ENCODE results near the gene PLK3.
"Not testable (repeated sequence)": the region's sequence is repeated elsewhere in the genome, so short reads cannot be mapped to it uniquely, and the experiment has no call there.

The PLK3 gene

DNA sequence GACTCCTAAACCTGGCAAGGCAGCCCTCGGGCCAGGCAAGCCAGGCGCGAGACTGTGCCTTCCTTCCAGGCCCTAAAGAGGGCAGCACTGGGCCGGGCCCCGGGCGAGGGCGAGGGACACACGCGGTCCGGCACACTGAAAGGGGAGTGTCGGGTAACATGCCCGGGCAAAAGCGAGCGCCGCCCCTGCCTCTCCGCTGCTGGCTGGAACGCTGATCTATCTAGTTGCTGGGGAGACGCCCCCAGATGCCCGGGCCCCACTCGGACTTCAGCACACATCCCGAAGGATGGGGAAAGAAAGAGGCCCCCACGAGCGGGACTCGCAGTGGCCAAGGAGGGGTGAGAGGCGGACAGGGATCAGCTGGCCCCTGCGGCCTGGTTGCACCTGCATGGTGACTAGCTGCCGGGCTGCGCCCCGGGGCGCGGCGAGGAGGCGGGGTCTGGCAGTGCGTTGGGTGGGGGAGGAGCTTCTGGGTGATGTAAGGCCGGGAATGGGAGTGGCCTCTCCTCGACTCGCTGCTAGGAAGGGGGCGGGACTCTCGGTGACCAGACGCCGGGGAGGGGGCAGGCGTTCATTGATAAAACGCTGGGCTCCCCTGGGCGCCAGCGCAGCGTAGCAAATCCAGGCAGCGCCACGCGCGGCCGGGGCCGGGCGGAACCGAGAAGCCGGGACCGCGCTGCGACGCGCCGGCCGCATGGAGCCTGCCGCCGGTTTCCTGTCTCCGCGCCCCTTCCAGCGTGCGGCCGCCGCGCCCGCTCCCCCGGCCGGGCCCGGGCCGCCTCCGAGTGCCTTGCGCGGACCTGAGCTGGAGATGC, at the start of gene PLK3:
Gene PLK3 (plus strand): TSS at position 608 of the 815 bp plus-strand sequence. CDS start 87 bp downstream, at position 695.
- DNase-seq (ENCODE audit: low read depth in 2 of 2): peak; percentile 93 to 94

DNA sequence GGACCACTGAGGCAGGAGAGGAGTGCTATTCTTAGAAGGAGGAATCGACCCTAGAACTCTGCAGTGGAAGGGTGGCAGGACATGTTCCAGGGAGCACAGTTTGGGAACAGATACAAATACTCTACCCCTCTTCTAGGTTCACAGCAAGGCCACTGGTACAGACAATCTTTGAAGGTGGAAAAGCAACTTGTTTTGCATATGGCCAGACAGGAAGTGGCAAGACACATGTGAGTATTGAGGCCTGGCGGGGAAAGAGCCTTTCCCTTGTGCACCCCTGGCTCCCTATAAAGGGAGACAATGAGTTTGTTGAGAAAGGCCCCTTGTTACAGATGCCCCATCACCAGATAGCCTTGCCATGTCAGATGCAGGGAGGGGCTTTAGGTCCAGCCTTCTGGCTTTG, 42.8 kb upstream of the PLK3 start:
- no peak for DNase-seq (ENCODE audit: low read depth in 2 of 2)

DNA sequence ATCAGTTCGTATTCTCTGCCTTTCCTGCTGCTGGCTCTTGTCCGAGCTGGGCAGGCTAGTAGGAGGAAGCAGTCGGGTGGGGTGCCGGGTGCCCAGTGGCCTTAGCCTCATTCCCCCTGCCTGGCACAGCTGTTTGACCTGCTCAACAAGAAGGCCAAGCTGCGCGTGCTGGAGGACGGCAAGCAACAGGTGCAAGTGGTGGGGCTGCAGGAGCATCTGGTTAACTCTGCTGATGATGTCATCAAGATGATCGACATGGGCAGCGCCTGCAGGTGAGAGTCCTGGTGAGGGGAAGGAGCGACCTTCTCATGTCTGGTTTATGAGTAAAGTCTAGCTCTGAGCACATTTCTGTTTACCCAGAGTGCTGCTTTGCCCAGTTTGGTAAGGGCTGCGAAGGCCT, 41.1 kb upstream of the PLK3 start:
- DNase-seq (ENCODE audit: low read depth in 2 of 2): no peak

DNA sequence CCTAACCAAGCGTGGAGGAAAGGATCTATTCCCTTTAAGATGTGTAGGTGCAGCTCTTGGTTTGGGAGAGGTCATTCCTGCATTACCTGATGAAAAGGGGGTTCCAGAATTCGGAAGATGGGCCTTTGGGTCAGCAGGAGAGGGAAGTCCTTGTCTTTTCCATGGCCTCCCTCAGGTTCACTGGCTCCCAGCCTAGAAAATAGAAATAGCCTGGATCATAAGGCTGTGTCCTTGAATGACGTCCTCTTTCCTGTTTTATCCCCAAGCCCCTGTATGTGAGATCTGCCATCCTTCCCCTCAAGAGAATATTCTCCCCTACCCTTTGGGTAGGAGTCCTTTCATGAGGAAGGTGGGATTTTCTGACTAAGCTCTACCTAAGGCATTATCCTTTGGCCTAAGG, 39.3 kb upstream of the PLK3 start:
- DNase-seq (ENCODE audit: low read depth in 2 of 2): no peak

DNA sequence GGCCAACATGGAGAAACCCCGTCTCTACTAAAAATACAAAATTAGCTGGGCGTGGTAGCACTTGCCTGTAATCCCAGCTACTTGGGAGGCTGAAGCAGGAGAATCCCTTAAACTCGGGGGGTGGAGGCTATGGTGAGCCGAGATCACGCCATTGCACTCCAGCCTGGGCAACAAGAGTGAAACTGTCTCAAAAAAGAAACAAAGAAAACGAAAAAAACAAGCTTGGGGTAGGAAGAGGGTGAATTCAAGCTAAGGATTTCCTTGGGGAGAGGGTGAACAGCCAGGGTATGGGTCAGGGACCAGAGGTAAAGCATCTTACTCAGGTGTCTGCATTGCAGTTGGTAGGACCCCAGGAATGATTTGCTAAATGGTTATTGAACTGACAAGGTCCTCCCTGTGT, 33.8 kb upstream of the PLK3 start:
- DNase-seq (ENCODE audit: low read depth in 2 of 2): not testable (repeated sequence)

DNA sequence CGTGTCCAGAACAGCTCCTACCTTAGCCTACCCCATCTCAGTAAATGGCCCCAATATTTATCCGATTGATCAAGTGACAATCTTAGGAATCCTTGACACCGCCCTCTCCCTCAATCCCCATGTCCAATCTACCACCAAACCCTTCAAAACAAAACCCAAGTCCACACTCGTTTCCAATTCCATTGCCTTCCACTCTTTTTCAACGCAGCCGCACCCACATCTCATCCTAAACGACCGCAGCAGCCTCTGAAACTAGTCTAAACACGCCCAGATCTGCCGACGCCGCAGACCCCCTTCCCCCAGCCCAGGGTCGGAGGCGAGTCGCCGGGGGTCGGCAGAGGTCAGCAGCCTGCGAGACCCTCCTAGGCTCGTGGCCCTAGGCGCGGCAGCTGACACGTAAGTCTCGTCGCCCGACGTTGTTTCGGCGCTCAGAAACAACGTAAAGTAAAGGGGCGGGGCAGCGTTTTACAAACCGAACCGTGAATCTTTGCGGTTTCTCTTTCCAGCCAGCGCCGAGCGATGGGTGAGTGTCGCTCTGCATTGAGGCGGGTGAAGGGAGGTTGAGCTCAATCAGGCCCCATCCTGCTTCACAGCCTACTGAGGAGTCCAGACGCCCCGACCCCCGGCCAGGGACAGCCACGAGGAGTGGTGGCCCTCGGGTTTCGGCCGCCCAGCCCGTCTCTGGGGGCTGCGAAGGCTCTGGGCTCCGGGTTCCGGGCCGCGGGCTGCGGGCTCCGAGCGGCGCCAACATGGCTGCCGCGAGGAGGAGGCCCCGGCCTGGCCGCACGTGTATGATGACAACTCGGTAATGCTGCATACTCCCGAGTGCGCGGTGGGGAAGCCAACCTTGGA, 24.9 kb upstream of the PLK3 start, which contains the start of gene RPS8:
Gene RPS8 (plus strand): TSS at position 463 of the 852 bp plus-strand sequence. CDS start 57 bp downstream, at position 520.
- DNase-seq (ENCODE audit: low read depth in 2 of 2): peak; percentile 83 to 89

DNA sequence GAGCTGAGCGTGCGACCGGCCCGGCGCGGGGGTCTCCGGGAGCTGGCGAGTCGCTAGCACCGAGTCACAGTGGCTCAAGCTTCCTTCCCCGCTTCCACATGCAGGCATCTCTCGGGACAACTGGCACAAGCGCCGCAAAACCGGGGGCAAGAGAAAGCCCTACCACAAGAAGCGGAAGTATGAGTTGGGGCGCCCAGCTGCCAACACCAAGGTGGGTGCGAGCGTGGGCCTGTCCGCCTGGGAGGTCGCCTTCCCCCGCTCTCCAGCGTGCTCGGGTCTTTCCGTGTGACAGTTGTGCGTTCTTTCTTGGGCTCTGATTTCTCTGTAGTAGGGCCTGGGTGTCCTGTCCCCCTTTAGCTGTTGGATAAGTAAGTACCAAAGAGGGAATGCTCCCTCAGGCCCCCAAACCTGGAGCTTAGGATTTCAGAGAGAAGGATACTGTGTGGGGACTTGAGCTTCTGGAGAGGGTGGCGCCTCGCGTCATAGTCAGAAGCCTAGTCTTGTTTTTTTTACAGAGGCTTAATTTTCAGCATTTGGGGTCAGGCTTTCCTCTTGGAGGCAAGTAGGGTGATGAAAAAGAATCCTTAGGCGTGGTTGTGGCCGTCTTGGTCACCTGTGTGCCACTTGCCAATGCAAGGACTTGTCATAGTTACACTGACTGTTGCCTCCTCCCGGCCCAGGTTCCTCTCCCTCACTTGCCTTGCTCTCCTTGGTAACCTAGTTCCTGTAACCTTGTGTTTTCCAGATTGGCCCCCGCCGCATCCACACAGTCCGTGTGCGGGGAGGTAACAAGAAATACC, 24.0 kb upstream of the PLK3 start:
- no peak for DNase-seq (ENCODE audit: low read depth in 2 of 2)

DNA sequence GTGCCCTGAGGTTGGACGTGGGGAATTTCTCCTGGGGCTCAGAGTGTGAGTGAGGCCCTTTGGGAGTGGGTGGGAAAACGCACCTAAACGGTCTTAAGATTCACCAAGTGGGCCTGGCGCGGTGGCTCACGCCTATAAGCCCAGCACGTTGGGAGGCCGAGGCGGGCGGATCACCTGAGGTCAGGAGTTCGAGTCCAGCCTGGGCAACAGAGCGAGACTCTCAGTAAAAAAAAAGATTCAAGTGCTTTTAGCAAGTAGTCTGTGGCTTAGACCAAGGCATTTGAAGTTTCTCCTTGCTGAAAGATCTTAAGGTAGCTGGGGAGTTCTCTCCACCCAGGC, 23.5 kb upstream of the PLK3 start:
- no peak for DNase-seq (ENCODE audit: low read depth in 2 of 2)

DNA sequence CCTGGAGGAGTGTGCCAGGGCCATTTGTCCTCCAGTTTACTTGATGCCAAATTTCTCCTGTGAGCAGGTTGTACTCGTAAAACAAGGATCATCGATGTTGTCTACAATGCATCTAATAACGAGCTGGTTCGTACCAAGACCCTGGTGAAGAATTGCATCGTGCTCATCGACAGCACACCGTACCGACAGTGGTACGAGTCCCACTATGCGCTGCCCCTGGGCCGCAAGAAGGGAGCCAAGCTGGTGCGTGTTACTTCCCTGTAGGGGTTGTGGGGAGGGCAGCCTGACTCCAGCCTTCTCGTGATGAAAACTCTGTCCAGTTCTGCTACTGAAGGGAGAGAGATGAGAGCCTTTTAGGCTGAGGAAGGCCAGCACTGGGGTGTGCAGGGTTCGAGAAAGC, 22.6 kb upstream of the PLK3 start:
- DNase-seq (ENCODE audit: low read depth in 2 of 2): no peak

DNA sequence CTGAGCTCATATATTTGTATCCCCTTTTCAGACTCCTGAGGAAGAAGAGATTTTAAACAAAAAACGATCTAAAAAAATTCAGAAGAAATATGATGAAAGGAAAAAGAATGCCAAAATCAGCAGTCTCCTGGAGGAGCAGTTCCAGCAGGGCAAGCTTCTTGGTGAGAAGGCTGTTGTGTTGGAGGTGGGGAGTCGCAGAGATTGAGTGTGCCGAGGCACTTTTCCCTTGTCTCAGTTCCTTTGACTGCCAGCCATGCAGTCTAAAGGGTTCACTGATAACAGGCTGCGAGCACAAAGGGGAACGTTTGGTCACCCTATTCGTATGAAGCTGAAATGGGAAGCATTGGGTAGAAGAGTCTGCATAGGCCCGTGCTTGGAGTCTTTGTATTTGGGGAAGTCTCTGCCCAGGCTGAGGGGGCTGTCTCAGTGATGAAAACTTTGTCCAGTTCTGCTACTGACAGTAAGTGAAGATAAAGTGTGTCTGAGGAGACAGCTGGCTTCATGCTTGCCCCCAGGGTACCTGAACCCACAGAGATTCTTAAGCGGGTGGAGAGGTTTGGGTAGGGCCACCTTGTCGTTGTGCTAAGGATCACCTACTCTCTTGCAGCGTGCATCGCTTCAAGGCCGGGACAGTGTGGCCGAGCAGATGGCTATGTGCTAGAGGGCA, 22.1 kb upstream of the PLK3 start:
- no peak for DNase-seq (ENCODE audit: low read depth in 2 of 2)

DNA sequence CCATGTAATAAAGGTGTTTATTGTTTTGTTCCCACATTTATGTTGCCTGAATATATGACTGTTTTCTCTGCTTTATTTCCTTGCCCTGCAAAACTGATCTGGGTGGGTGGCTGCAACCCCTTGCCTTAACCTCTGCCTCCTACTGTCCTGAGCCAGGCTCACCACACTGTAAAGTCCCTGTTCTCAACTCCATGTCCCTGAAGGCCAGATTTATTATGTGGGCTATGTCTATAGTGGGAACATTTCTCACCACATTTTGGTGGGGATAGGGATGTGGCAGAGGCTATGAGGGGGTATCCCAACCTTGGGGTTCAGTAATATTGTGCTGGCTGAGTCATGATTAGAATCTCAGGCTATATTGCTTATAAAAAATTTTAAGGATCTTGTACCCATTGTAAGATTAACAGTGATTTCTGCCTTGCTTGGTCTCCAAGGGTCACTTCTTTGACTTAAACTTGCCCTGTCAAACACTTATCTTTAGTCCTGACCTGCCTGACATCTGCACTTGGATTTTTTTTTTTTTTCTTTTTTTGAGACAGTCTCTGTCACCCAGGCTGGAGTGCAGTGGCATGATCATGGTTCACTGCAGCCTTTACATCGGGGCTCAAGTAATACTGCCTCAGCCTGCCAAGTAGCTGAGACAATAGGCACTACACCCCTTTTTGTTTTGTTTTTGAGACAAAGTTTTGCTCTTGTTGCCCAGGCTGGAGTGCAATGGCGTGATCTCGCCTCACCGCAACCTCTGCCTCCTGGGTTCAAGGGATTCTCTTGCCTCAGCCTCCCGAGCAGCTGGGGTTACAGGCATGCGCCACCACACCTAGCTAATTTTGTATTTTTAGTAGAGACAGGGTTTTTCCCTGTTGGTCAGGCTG, 21.2 kb upstream of the PLK3 start:
- DNase-seq (ENCODE audit: low read depth in 2 of 2): no peak

DNA sequence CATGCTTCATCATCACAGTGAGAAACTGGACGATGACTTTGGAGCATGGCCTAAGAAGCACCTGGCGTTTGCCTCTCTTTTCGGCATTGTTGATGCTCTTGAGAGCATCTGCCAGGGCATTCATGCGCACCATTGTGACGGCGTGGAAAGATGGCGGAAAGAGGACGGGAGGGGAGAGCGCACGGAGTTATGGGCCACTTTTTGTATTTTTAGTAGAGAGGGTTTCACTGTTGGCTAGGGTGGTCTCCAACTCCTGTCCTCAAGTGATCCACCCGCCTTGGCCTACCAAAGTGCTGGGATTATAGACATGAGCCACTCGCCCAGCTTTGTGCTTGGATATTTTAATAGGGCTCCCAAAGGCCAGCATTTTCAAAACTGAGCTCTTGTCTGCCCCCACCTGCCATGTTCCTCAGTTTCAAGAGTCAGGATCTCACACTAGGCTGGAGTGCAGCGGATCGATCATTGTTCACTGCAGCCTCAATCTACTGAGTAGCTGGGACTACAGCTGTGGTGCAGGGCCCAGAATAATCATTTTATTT, 19.5 kb upstream of the PLK3 start:
- no peak for DNase-seq (ENCODE audit: low read depth in 2 of 2)

DNA sequence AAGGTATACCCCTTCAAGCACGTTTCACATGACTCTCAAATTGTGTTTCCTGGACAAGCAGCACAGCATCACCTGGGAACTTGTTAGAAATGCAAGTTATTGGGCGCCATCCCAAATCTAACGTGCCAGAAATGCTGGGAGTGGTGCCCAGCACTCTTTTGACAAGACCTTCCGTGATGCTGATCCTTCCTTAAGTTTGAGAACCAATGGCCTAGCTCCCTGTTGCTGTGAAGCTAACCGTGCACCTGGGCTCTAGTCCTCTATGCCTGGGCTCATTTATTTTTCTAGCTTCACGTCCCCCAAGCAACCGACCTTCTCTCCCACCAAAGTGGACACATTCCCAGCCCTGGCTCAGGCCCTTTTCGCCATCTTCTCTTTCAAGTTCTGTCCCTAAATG, 16.5 kb upstream of the PLK3 start:
- no peak for DNase-seq (ENCODE audit: low read depth in 2 of 2)

DNA sequence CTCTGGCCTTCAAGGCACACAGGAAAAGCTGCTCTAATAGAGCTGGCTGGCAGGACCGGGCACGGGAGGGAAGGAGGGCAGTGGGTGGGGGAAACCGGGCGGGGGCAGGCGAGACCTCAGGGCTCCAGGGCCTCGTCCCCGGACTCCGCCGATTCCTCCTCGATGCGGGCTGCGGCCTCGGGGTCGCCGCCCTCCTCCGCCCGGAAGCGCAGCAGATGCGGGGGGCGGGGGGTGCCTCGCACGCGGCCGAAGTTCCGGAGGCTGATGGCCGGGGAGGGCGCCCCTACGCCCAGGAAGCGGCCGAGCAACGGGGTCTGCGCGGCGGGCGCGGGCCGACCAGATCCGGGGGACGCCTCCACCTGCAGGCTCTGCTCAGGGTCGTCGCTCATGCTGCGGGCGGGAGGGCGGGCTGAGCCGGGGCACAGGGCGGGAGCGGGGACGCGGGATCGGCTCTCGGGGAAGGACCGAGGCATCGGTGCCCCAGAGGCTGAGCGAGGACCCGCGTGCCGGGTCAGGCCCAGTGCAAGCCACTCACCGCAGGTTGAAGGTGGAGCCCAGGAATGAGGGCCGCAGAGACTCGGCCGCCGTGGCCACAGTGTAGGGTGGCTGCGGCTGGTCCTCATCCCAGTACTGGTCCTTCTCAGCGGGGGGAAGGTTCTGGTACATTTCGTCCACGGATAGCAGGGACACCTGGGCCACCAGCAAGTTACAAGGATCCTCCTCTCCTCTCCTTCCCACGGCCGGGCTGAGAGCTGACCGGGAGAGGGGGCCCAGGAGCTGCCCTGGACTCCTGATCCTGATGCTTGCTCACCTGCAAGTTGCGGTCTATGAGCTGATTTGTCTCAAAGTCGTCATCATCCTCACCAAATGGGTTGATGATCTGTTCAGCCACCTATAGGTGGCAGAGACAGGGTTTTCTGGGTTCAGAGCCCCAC, 15.8 kb upstream of the PLK3 start:
- DNase-seq (ENCODE audit: low read depth in 2 of 2): no peak

DNA sequence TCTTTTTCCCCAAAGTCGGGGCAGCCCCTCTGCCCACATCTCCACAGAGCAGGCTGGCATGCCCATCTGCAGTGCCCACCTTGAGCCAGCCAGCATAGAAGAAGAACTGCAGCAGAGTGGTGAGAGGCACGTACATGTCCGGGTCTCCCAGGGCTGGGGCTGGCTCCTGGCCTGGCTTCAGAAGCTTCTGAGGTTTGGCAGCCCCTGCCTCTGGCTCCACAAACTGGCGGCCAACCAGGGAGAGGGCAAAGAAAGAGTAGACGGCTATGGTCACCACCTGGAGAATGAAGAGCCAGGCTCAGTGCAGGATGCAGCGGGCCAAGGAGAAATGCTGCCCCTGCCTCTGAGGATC, 15.2 kb upstream of the PLK3 start:
- DNase-seq (ENCODE audit: low read depth in 2 of 2): no peak

DNA sequence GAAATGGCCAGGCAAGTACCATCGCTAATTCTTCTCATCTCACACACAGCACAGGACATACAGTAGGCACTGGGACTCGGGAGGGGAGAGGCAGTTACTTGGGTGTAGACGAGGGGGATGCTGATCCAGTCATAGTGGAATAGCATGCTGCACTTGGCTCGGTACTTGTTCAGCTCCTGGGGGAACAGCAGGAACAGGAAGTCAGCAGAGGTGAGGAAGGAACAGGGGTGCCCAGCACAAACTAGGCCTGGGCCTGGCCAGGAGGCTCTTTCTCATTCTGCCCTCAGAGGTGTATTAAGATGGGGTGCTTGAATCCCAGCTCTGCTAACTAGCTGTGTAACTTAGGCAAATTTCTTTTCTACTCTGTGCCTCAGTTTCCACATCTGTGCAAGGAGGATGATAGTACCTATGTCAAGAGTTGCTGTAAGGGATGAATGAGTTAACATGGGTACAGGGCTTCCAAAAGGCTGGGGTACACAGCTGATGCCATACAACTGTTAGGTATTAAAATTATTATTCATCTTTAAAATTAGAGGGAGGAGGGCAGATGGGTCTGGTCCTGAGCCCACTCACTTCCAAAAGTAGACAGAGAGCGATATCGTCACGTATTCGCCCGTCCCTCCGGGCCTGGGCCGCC, 14.6 kb upstream of the PLK3 start:
- no peak for DNase-seq (ENCODE audit: low read depth in 2 of 2)

DNA sequence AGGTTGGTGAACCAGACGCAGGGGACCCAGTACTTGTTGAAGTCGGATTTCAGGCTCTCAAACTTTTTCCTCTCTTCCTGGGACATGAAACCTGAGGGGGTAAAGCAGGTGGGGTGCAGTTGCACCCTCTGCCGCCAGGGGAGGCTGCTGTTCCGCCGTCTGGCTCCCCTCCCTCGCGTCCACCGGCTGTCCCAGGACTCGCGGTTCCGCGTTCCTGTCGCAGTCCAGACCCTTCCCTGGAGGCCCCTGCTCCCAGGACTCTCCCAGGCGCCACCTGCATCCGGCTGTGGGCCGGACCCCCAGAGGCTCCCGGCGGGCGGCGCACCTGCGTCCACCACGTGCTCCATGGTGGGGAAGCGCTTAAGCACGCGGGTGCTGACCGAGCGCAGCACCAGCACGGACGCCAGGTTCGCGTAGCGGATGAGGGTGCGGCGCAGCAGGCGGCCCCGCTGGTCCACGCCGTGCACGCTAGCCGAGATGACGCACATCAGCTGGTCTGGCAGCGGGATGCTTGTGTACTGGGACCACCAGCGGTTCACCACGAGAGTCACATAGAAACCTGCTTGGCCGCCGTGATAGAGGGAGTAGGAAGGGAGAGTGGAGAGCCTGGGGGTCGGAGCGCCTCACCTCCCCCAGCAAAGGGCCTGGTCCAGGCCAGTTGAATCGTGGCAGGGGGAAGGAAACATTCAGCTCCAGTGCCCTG, 13.9 kb upstream of the PLK3 start:
- DNase-seq (ENCODE audit: low read depth in 2 of 2): no peak

DNA sequence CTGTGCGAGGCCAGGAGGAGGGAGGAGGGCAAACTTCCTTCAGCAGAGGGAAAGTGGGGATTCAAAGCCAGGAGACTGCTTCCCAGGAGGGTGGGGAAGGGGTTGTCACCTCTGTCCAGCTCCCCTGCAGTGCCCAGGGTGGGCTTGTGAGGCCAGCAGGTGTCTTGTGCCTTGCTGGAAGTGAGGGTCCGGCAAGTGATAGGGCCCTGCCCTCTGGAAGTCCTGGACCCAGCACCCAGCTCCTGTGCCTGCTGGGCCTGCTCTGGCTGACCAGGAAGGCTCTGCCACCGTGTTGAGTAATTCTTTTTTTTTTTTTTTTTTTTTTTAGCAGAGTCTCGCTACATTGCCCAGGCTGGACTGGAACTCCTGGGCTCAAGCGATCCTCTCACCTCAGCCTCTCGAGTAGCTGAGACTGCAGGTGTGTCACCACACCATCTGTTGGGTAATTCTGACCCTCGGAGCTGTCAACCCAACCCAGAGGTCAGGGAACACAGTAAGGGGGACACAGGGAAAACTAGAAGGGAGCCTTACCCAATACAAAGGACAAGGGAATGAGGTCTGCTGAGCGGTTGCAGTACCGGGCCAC, 13.2 kb upstream of the PLK3 start:
- DNase-seq (ENCODE audit: low read depth in 2 of 2): no peak
